ENCODE results near the gene NAV3.

The NAV3 gene

DNA sequence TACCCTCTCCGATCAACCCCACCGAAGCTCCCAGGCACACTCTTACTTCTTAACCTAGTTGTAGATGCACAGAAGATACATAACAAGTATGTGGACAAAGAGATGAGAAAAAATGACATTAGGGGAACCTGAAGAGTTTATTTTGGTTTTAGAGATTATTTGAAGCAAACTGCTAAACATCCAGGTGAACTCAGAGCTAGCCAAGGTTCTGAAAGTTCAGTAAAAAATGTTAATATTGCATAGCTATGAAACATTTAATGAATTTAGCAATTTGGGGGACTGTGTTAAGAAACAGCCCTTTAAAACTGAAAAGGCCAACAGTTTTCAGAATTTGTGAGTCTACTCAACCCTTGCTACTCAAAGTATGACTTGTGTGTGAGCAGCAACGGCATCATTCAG is 174.4 kb downstream of the NAV3 start:
- H3K9ac ChIP-seq (ENCODE audit: low read depth, low read length, poor library complexity, severe bottlenecking) = no peak overlapping the region
- H3K27me3 ChIP-seq (ENCODE audit: insufficient read depth, low read length, poor library complexity, severe bottlenecking) = no peaks in the 10 kb centered on the region
- no peak overlapping the region for H2AFZ ChIP-seq (ENCODE audit: low read length)
- no peaks in the 10 kb centered on the region for H3F3A ChIP-seq (ENCODE audit: low read depth)
- H3K79me2 ChIP-seq (ENCODE audit: insufficient read depth, low read length) = no peaks in the 10 kb centered on the region
- no peaks in the 10 kb centered on the region for H3K4me1 ChIP-seq (ENCODE audit: insufficient read depth, low read length, poor library complexity, severe bottlenecking)
- no peak overlapping the region for H3K4me2 ChIP-seq (ENCODE audit: low read depth, low read length, poor library complexity, severe bottlenecking)
- H3K9me2 ChIP-seq (replicated peaks; ENCODE audit: low read depth, low read length) = no peaks in the 10 kb centered on the region
- H3K4me3 ChIP-seq (ENCODE audit: low read length, poor library complexity, severe bottlenecking) = no peak overlapping the region
- no peaks in the 10 kb centered on the region for H4K20me1 ChIP-seq (ENCODE audit: insufficient read depth, low read length, poor library complexity, severe bottlenecking)
- TF ChIP-seq, protein P1, sequence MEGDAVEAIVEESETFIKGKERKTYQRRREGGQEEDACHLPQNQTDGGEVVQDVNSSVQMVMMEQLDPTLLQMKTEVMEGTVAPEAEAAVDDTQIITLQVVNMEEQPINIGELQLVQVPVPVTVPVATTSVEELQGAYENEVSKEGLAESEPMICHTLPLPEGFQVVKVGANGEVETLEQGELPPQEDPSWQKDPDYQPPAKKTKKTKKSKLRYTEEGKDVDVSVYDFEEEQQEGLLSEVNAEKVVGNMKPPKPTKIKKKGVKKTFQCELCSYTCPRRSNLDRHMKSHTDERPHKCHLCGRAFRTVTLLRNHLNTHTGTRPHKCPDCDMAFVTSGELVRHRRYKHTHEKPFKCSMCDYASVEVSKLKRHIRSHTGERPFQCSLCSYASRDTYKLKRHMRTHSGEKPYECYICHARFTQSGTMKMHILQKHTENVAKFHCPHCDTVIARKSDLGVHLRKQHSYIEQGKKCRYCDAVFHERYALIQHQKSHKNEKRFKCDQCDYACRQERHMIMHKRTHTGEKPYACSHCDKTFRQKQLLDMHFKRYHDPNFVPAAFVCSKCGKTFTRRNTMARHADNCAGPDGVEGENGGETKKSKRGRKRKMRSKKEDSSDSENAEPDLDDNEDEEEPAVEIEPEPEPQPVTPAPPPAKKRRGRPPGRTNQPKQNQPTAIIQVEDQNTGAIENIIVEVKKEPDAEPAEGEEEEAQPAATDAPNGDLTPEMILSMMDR (conservative IDR thresholded peaks at IDR 0.05; ENCODE audit: low read length) = no peak
- no peak for TF ChIP-seq EZH2phosphoT487 (IDR thresholded peaks at IDR 0.05; ENCODE audit: borderline replicate concordance)
- no peaks in the 10 kb centered on the region for H3K36me3 ChIP-seq (ENCODE audit: insufficient read depth, low read length)
- H3K9me3 ChIP-seq (ENCODE audit: insufficient read depth, low read depth, low read length) = no peaks in the 10 kb centered on the region

DNA sequence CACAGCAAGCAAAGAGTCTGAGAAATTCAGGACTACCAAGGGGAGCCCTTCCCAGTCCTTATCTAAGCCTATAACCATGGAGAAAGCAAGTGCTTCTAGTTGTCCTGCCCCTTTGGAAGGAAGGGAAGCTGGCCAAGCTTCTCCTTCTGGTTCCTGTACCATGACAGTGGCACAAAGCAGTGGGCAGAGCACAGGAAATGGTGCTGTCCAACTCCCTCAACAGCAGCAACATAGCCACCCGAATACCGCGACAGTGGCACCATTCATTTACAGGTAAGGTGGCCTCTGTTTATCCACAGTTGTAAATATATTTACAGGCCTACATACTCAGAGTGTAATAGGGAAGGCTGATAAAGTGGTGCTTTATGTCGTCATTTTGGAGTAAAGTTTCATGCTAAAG is 176.5 kb downstream of the NAV3 start:
- H3K36me3 ChIP-seq (ENCODE audit: insufficient read depth, low read length) = no peaks in the 10 kb centered on the region
- no peaks in the 10 kb centered on the region for H3F3A ChIP-seq (ENCODE audit: low read depth)
- no peaks in the 10 kb centered on the region for H3K79me2 ChIP-seq (ENCODE audit: insufficient read depth, low read length)
- H3K4me3 ChIP-seq (ENCODE audit: low read length, poor library complexity, severe bottlenecking) = no peak overlapping the region
- H2AFZ ChIP-seq (ENCODE audit: low read length) = no peak overlapping the region
- TF ChIP-seq EZH2phosphoT487 (IDR thresholded peaks at IDR 0.05; ENCODE audit: borderline replicate concordance) = no peak
- TF ChIP-seq, protein P1 (conservative IDR thresholded peaks at IDR 0.05; ENCODE audit: low read length) = no peak
- H3K27me3 ChIP-seq (ENCODE audit: insufficient read depth, low read length, poor library complexity, severe bottlenecking) = no peaks in the 10 kb centered on the region
- H4K20me1 ChIP-seq (ENCODE audit: insufficient read depth, low read length, poor library complexity, severe bottlenecking) = no peaks in the 10 kb centered on the region
- H3K9me2 ChIP-seq (replicated peaks; ENCODE audit: low read depth, low read length) = no peaks in the 10 kb centered on the region
- H3K4me2 ChIP-seq (ENCODE audit: low read depth, low read length, poor library complexity, severe bottlenecking) = no peak overlapping the region
- no peaks in the 10 kb centered on the region for H3K4me1 ChIP-seq (ENCODE audit: insufficient read depth, low read length, poor library complexity, severe bottlenecking)
- no peak overlapping the region for H3K9ac ChIP-seq (ENCODE audit: low read depth, low read length, poor library complexity, severe bottlenecking)
- H3K9me3 ChIP-seq (ENCODE audit: insufficient read depth, low read depth, low read length) = no peaks in the 10 kb centered on the region

GRCh38 chr12:78009031-78009430 is 178.3 kb downstream of the NAV3 start:
- H3F3A ChIP-seq (ENCODE audit: low read depth) = no peaks in the 10 kb centered on the region
- no peaks in the 10 kb centered on the region for H3K9me2 ChIP-seq (replicated peaks; ENCODE audit: low read depth, low read length)
- H3K4me2 ChIP-seq (ENCODE audit: low read depth, low read length, poor library complexity, severe bottlenecking) = no peak overlapping the region
- H3K4me1 ChIP-seq (ENCODE audit: insufficient read depth, low read length, poor library complexity, severe bottlenecking) = no peaks in the 10 kb centered on the region
- no peaks in the 10 kb centered on the region for H3K36me3 ChIP-seq (ENCODE audit: insufficient read depth, low read length)
- H3K27me3 ChIP-seq (ENCODE audit: insufficient read depth, low read length, poor library complexity, severe bottlenecking) = no peaks in the 10 kb centered on the region
- no peaks in the 10 kb centered on the region for H4K20me1 ChIP-seq (ENCODE audit: insufficient read depth, low read length, poor library complexity, severe bottlenecking)
- H3K9me3 ChIP-seq (ENCODE audit: insufficient read depth, low read depth, low read length) = no peaks in the 10 kb centered on the region
- H3K9ac ChIP-seq (ENCODE audit: low read depth, low read length, poor library complexity, severe bottlenecking) = no peak overlapping the region
- no peak overlapping the region for H3K4me3 ChIP-seq (ENCODE audit: low read length, poor library complexity, severe bottlenecking)
- no peak overlapping the region for H2AFZ ChIP-seq (ENCODE audit: low read length)
- H3K79me2 ChIP-seq (ENCODE audit: insufficient read depth, low read length) = no peaks in the 10 kb centered on the region
- TF ChIP-seq, protein P1 (conservative IDR thresholded peaks at IDR 0.05; ENCODE audit: low read length) = no peak
- TF ChIP-seq EZH2phosphoT487 (IDR thresholded peaks at IDR 0.05; ENCODE audit: borderline replicate concordance) = no peak
